Activated naive CD8-positive, alpha-beta T cell treated with anti-CD3 and anti-CD28 coated beads, Interleukin-2, amount 50 U/mL, for 24 hours (primary cell): Measurements from ENCODE around the gene ATG10.

Experiments
- ATAC-seq: fragments of 150-1000 bp; cut with Tn5 transposase; one replicate; pipeline ENCODE4 v1.10.0; 2021
- DNase-seq: peaks from one replicate; pipeline ENCODE4 v3.0.0; 2021
- H3K27ac Mint-ChIP-seq: one replicate; pipeline ENCODE4 v1.8.0; 2021; ENCODE audit warnings: mild to moderate bottlenecking, mixed read lengths
- H3K27me3 Mint-ChIP-seq: one replicate; pipeline ENCODE4 v1.8.0; 2021; ENCODE audit warnings: mixed read lengths
- H3K36me3 Mint-ChIP-seq: one replicate; pipeline ENCODE4 v1.8.0; 2021; ENCODE audit warnings: low read depth, mixed read lengths
- H3K4me1 Mint-ChIP-seq: one replicate; pipeline ENCODE4 v1.8.0; 2021; ENCODE audit warnings: mixed read lengths
- H3K4me3 Mint-ChIP-seq: one replicate; pipeline ENCODE4 v1.8.0; 2021; ENCODE audit warnings: mild to moderate bottlenecking, moderate library complexity, mixed read lengths
- H3K9me3 Mint-ChIP-seq: one replicate; pipeline ENCODE4 v1.8.0; 2021; ENCODE audit warnings: mixed read lengths

Gene ATG10

DNA sequence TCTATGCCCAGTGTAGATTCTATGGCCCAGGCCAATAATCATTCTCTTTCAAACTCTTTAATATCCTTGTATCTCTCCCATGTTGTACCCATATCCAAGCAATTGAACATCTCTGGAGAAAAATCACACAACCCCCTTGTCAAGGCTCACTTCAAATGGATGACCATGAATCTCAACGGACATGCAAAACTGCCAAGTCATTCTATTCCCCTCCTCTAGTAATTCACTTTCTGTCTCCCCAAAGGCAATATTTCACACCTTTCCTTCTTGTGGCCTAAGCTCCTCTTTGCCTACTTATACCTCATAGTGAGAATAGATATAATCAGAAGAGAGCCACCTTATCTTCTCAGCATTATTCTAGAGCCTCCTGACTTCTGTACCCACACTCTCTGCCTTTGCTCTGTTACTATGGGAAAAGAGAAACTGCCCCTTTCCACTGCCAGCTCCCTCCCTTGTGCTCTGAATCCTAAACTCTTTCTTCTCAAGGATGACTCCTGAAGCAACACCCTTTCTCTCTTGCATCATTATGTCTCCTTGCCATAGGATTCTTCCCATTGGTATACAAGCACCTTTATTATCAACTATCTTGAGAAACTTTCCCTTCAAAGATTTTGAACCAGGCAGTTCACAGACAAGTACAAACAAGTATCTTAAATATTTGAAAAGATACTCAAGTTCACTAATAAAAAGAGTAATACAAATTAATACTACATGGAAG, 240.2 kb downstream of the ATG10 start:
- no peaks in the 10 kb centered on the region for H3K27me3 Mint-ChIP-seq
- DNase-seq (no peak), ATAC-seq (no peak)
- H3K4me1 Mint-ChIP-seq, result no peaks in the 10 kb centered on the region
- H3K27ac Mint-ChIP-seq, result no peak overlapping the region
- no peak overlapping the region for H3K4me3 Mint-ChIP-seq
- H3K9me3 Mint-ChIP-seq, result no peaks in the 10 kb centered on the region
- H3K36me3 Mint-ChIP-seq, result no peaks in the 10 kb centered on the region

GRCh38 chr5:82217917-82218316, 246.1 kb downstream of the ATG10 start:
- H3K27ac Mint-ChIP-seq, result no peak overlapping the region
- no peaks in the 10 kb centered on the region for H3K9me3 Mint-ChIP-seq
- peaks cover 3% of the 10 kb centered on the region for H3K4me1 Mint-ChIP-seq
- H3K4me3 Mint-ChIP-seq, result no peak overlapping the region
- peaks cover 4% of the 10 kb centered on the region for H3K36me3 Mint-ChIP-seq
- H3K27me3 Mint-ChIP-seq, result no peaks in the 10 kb centered on the region
- DNase-seq (no peak), ATAC-seq (no peak)

- no peak overlapping the region for H3K27ac Mint-ChIP-seq
- no peak overlapping the region for H3K4me3 Mint-ChIP-seq
- H3K27me3 Mint-ChIP-seq, result no peaks in the 10 kb centered on the region
Measured at GRCh38 chr5:82218374-82219156, 246.7 kb downstream of the ATG10 start.

GRCh38 chr5:82221020-82221419, 249.2 kb downstream of the ATG10 start:
- DNase-seq, result no peak
- H3K4me1 Mint-ChIP-seq, result peaks cover 5% of the 10 kb centered on the region
- no peak for ATAC-seq
- H3K36me3 Mint-ChIP-seq, result peaks cover 4% of the 10 kb centered on the region
- no peak overlapping the region for H3K27ac Mint-ChIP-seq
- no peaks in the 10 kb centered on the region for H3K9me3 Mint-ChIP-seq
- H3K4me3 Mint-ChIP-seq, result no peak overlapping the region
- H3K27me3 Mint-ChIP-seq, result no peaks in the 10 kb centered on the region

More at GRCh38 chr5:82218374-82219156, 246.7 kb downstream of the ATG10 start:
- Mint-ChIP-seq H3K9me3 (no peaks in the 10 kb centered on the region), H3K4me1 (peaks cover 3% of the 10 kb centered on the region), H3K36me3 (peaks cover 4% of the 10 kb centered on the region)
- DNase-seq (no peak), ATAC-seq (no peak)

DNA sequence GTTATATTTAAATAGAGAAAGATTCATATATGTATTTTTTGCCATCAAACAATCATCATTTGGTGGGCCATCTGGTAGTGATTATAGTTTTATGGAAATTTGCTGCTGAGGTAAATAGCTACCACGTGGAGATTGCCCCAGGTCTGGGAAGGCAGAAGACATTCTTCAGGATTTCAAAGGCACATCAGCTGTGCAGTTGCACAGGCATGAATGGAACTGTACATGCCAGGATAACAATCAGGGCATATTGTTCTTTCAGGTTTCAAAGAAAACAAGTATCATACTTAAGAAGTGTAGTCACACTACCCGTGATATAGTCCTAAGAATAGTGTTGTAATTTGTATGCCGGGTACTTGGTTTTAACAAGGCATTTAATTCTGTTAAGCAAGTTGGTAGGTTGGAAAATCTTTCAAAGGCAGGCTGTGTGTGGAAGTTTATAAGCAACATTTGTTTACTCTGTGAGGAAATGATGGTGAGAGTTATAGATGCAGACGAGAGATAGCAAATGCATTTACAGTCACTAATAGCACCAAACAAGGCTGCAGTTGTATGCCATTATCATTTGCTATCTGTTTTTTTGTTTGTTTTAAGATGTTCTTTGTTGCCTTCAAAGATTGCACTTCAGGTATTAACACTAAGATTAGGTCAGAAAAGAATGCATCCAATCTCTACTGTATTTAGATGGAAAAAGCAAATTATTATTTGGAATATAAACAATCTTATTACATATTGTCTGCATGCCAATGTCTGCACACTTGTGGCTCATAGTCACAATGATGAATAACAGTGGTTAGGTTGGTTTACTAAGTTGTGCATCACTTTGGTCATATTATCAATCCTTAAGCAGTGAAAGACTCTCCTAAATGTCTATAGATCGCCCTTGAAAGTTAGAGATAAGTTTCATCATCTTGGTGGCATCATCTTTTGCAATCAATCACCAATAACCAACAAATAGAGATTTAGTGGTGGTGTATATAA, 251.1 kb downstream of the ATG10 start:
- H3K36me3 Mint-ChIP-seq, result peaks cover 4% of the 10 kb centered on the region
- peaks cover 3% of the 10 kb centered on the region for H3K4me1 Mint-ChIP-seq
- DNase-seq (no peak), ATAC-seq (no peak)
- H3K27me3 Mint-ChIP-seq, result no peaks in the 10 kb centered on the region
- H3K9me3 Mint-ChIP-seq, result no peaks in the 10 kb centered on the region
- no peak overlapping the region for H3K27ac Mint-ChIP-seq
- no peak overlapping the region for H3K4me3 Mint-ChIP-seq

GRCh38 chr5:82225525-82226172, 253.8 kb downstream of the ATG10 start:
- no peak overlapping the region for H3K27ac Mint-ChIP-seq
- H3K9me3 Mint-ChIP-seq, result no peaks in the 10 kb centered on the region
- H3K27me3 Mint-ChIP-seq, result no peaks in the 10 kb centered on the region
- peaks cover 2% of the 10 kb centered on the region for H3K4me1 Mint-ChIP-seq
- ATAC-seq, result peak; percentile 75
- peak; percentile 64 for DNase-seq
- H3K36me3 Mint-ChIP-seq, result no peaks in the 10 kb centered on the region
- H3K4me3 Mint-ChIP-seq, result no peak overlapping the region

- no peaks in the 10 kb centered on the region for H3K36me3 Mint-ChIP-seq
- no peak for ATAC-seq
- no peak overlapping the region for H3K4me3 Mint-ChIP-seq
- no peaks in the 10 kb centered on the region for H3K27me3 Mint-ChIP-seq
- DNase-seq, result no peak
- H3K4me1 Mint-ChIP-seq, result no peaks in the 10 kb centered on the region
- no peak overlapping the region for H3K27ac Mint-ChIP-seq
- no peaks in the 10 kb centered on the region for H3K9me3 Mint-ChIP-seq
Measured at GRCh38 chr5:82234885-82235284, 263.1 kb downstream of the ATG10 start.

- H3K27ac Mint-ChIP-seq, result no peak overlapping the region
- no peaks in the 10 kb centered on the region for H3K27me3 Mint-ChIP-seq
Measured at GRCh38 chr5:82244151-82244550, 272.3 kb downstream of the ATG10 start.

GRCh38 chr5:82244854-82245635, 273.2 kb downstream of the ATG10 start:
- Mint-ChIP-seq H3K27me3 (no peaks in the 10 kb centered on the region), H3K4me3 (no peak overlapping the region), H3K9me3 (peaks cover 20% of the 10 kb centered on the region), H3K4me1 (no peaks in the 10 kb centered on the region), H3K36me3 (peaks cover 18% of the 10 kb centered on the region), H3K27ac (no peak overlapping the region)
- DNase-seq (no peak), ATAC-seq (no peak)

More at GRCh38 chr5:82244151-82244550, 272.3 kb downstream of the ATG10 start:
- peaks cover 20% of the 10 kb centered on the region for H3K9me3 Mint-ChIP-seq
- ATAC-seq, result no peak
- H3K4me3 Mint-ChIP-seq, result no peak overlapping the region
- DNase-seq, result no peak
- H3K4me1 Mint-ChIP-seq, result no peaks in the 10 kb centered on the region
- peaks cover 18% of the 10 kb centered on the region for H3K36me3 Mint-ChIP-seq

DNA sequence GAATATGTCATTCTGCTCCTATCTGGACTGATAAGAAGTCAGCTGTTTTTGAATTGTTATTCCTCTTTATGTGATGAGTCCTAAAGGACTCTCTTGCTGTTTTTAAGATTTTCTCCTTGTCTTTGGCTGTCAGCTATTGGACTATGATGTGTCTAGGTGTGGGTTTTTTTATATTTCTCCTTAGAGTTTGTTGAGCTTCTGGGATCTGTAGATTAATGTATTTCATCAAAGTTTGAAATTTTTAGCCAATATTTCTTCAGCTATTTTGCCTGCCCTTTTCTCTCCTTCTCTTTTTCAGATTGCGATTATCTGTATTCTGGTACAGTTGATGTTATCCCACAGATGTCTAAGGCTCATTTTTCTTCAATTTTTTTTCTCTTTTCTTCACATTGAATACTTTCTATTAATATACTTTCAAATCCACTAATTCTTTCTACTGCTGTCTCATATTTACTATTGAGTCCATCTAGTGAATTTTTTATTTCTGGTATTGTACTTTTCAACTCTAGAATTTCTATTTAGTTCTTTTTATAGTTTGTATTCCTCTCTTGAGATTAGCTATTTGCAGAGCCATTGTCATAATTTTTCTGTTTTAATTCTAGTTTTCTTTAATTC, 275.2 kb downstream of the ATG10 start:
- no peak overlapping the region for H3K4me3 Mint-ChIP-seq
- no peak for DNase-seq

DNA sequence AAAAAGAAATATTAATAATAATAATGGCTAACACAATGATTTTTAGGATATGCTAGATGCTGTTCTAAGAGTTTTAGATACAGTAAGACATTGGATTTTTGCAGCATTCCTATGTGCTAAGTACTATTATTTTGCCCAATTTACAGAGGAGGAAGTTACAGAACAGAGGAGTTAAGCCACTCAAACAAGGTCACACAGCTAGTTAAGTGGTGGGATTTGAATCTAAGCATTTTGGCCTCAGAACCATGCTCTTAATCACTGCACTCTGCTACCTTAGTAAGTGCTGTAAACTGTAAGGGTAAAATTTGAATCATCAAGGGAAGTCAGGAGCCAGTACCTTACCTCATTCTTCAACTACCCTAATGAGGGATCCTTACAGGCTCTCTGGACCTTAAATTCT, 280.9 kb downstream of the ATG10 start:
- Mint-ChIP-seq H3K27ac (no peak overlapping the region), H3K4me3 (no peak overlapping the region), H3K9me3 (peaks cover 6% of the 10 kb centered on the region), H3K4me1 (no peaks in the 10 kb centered on the region), H3K36me3 (peaks cover 11% of the 10 kb centered on the region), H3K27me3 (no peaks in the 10 kb centered on the region)
- ATAC-seq, result no peak
- no peak for DNase-seq

More for the DNA sequence above, 275.2 kb downstream of the ATG10 start:
- no peaks in the 10 kb centered on the region for H3K27me3 Mint-ChIP-seq
- H3K4me1 Mint-ChIP-seq, result no peaks in the 10 kb centered on the region
- H3K27ac Mint-ChIP-seq, result no peak overlapping the region
- peaks cover 20% of the 10 kb centered on the region for H3K9me3 Mint-ChIP-seq
- ATAC-seq, result no peak
- H3K36me3 Mint-ChIP-seq, result peaks cover 20% of the 10 kb centered on the region

DNA sequence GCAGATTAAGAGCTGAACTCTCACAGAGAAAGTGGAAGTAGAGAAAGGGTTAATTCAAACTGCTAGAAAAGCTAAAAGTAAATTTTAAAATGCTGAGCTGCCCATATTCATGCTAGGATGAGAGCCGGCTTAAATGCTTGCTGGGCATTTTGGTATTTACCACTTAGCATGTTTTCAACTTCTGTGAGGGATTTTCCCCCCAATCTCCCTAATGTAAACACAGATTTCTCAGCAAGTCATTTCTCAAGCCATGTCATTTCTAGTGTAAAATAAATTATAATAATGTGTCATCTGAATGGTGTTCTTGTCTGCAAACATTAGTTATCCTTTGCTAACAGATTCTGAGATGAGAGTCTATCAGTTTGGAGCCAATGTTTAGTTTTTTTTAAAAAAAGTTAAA, 284.0 kb downstream of the ATG10 start:
- Mint-ChIP-seq H3K4me1 (no peaks in the 10 kb centered on the region), H3K27ac (no peak overlapping the region)

GRCh38 chr5:82257247-82257646, 285.4 kb downstream of the ATG10 start:
- ATAC-seq (no peak), DNase-seq (no peak)
- no peaks in the 10 kb centered on the region for H3K27me3 Mint-ChIP-seq
- H3K9me3 Mint-ChIP-seq, result no peaks in the 10 kb centered on the region
- H3K4me1 Mint-ChIP-seq, result no peaks in the 10 kb centered on the region
- no peak overlapping the region for H3K4me3 Mint-ChIP-seq
- H3K27ac Mint-ChIP-seq, result no peak overlapping the region
- H3K36me3 Mint-ChIP-seq, result peaks cover 3% of the 10 kb centered on the region

More for the DNA sequence above, 284.0 kb downstream of the ATG10 start:
- ATAC-seq (no peak), DNase-seq (no peak)
- Mint-ChIP-seq H3K36me3 (peaks cover 3% of the 10 kb centered on the region), H3K9me3 (no peaks in the 10 kb centered on the region), H3K27me3 (no peaks in the 10 kb centered on the region), H3K4me3 (no peak overlapping the region)
